GM19099 (cell line): ENCODE measurements around the gene NOL3.

Experiments used
- POLR2A ChIP-seq: IDR thresholded peaks from 3 replicates; pipeline ENCODE4 v1.6.1; 2011; ENCODE audit warnings: low read depth; ENCODE audit not compliant: insufficient read length; ENCODE audit errors: extremely low read depth

NOL3 gene

GRCh38 chr16:67170168-67170948 is at the start of gene NOL3:
Gene NOL3, plus strand, starts transcription at chr16:67170538.
- peak; percentile 39 for TF ChIP-seq POLR2A

- TF ChIP-seq POLR2A = no peak
Observed at GRCh38 chr16:67128417-67128816, 41.9 kb upstream of the NOL3 start.

- no peak for TF ChIP-seq POLR2A
Observed at GRCh38 chr16:67128887-67129286, 41.5 kb upstream of the NOL3 start.

- TF ChIP-seq POLR2A = no peak
Observed at GRCh38 chr16:67129422-67129821, 40.9 kb upstream of the NOL3 start.

GRCh38 chr16:67137605-67138004 is 32.7 kb upstream of the NOL3 start:
- no peak for TF ChIP-seq POLR2A

GRCh38 chr16:67141391-67141790 is 28.9 kb upstream of the NOL3 start:
- TF ChIP-seq POLR2A = no peak

- TF ChIP-seq POLR2A = no peak
Observed at GRCh38 chr16:67142342-67142741, 28.0 kb upstream of the NOL3 start.

- no peak for TF ChIP-seq POLR2A
Observed at GRCh38 chr16:67144943-67145342, 25.4 kb upstream of the NOL3 start.

GRCh38 chr16:67145746-67146145 is 24.6 kb upstream of the NOL3 start:
- no peak for TF ChIP-seq POLR2A

- TF ChIP-seq POLR2A = no peak
Observed at GRCh38 chr16:67146523-67147357, 23.6 kb upstream of the NOL3 start.

- no peak for TF ChIP-seq POLR2A
Observed at GRCh38 chr16:67147437-67148140, 22.7 kb upstream of the NOL3 start.

- TF ChIP-seq POLR2A = no peak
Observed at GRCh38 chr16:67148221-67148620, 22.1 kb upstream of the NOL3 start.

- TF ChIP-seq POLR2A = no peak
Observed at GRCh38 chr16:67148656-67149275, 21.6 kb upstream of the NOL3 start.

GRCh38 chr16:67149276-67150046 is 20.9 kb upstream of the NOL3 start:
- no peak for TF ChIP-seq POLR2A
